GM19468 (cell line): ENCODE measurements around the gene HDGF.
"Not testable (repeated sequence)": the region's sequence is repeated elsewhere in the genome, so short reads cannot be mapped to it uniquely, and the experiment has no call there.

Source experiments
- ATAC-seq: cut with Tn5 transposase; IDR thresholded peaks from one replicate; pipeline ENCODE4 v1.9.1; 2021; ENCODE audit warnings: mild to moderate bottlenecking, moderate library complexity, moderate number of reproducible peaks; ENCODE audit not compliant: unreplicated experiment; ENCODE audit errors: extremely low read depth

Gene HDGF

GRCh38 chr1:156767879-156768604, 16.6 kb upstream of the HDGF start:
- no peak for ATAC-seq

GRCh38 chr1:156767101-156767878, 15.8 kb upstream of the HDGF start, which contains the start of gene PRCC:
Gene PRCC (plus strand): TSS chr1:156767535. CDS start chr1:156767772, 237 bp downstream.
- peak; percentile 82 for ATAC-seq

GRCh38 chr1:156766298-156767100, 15.0 kb upstream of the HDGF start:
- ATAC-seq: peak; percentile 5

DNA sequence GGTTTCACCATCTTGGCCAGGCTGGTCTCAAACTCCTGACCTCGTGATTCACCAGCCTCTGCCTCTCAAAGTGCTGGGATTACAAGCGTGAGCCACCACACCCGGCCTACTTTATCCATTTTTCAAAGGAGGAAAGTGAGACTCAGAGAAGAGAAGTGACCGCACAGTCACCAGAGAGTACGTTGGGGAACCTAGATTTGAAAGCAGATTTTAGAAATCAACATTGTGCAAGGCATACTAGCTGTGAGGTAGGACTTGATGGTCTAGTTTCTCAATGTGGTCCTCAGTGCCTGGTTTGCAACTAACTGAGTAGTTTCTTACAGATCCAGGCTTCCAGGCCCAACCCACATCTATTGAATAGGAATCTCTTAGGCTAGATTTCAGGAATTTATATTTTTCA, 14.2 kb upstream of the HDGF start:
- no peak for ATAC-seq

DNA sequence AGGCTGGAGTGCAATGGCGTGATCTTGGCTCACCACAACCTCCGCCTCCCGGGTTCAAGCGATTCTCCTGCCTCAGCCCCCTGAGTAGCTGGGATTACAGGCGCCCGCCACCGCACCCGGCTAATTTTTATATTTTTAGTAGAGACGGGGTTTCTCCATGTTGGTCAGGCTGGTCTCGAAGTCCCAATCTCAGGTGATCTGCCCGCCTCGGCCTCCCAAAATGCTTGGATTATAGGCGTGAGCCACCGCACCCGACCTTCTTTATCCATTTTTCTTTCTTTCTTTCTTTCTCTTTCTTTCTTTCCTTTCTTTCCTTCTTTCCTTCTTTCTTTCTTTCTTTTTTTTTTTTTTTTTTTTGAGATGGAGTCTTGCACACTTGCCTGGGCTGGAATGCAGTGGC, 13.7 kb upstream of the HDGF start:
- not testable (repeated sequence) for ATAC-seq

DNA sequence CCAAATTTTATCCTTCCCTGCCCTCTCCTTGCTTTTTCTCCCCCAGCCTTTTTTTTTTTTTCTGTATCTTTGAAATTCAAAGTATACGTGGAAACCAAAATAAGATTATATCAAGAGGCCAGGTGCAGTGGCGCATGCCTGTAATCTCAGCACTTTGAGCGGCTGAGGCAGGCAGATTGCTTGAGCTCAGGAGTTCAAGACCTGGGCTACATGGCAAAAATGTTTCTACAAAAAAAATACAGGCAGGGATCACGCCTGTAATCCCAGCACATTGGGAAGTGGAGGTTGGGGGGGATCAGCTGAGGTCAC, 9.3 kb upstream of the HDGF start:
- no peak for ATAC-seq

DNA sequence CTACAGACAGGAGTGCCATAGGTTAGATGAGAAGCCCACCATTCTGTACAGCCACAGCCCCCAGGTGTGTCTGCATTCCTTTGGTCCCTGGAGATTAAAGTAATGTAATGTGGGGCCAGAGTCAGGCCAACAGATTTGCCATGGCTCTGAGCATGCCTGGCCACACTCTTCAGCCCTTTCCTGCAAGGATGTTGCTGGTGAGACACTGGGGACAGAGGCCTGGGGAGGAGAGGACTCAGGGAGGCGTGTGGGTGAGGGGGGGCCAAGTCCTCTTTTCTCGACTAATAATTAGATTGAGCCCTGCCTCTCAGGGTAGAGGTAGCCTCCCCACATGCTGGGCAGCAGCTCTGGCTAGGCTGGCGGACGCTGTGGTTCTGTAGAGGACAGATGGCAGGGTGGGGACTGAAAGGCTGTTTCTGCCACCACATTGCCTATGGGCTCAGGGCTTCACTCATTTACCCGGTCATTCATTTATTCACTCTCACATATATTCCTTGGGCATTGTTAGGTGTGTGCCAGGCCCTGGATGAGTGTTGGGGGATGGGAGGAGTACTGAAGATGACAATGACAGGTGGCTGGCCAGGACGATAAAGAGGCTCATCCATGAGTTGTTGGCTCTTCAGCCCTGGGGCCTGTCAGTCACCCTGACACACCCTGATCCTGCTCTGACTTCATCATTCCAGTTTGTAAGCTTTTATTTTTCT, 8.8 kb upstream of the HDGF start:
- no peak for ATAC-seq

DNA sequence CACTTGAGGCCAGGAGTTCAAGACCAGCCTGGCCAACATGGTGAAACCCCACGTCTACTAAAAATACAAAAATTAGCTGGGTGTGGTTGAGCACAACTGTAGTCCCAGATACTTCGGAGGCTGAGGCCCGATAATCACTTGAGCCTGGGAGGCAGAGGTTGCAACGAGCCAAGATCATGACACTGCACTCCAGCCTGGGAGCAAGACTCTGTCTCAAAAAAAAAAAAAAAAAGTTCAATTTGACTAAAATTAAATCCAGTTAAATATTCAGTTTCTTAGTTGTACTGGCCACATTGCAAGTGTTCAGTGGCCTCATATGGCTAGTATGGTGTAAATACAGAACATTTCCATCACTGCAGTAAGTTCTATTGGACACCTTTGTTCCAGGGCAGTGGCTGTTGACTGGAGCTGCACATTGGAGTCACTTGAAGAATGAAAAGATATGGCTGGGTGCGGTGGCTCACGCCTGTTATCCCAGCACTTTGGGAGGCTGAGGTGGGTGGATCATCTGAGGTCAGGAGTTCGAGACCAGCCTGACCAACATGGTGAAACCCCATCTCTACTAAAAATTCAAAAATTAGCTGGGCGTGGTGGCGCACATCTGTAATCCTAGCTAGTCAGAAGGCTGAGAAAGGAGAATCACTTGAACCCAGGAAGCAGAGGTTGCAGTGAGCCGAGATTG, 6.2 kb upstream of the HDGF start:
- ATAC-seq: not testable (repeated sequence)

DNA sequence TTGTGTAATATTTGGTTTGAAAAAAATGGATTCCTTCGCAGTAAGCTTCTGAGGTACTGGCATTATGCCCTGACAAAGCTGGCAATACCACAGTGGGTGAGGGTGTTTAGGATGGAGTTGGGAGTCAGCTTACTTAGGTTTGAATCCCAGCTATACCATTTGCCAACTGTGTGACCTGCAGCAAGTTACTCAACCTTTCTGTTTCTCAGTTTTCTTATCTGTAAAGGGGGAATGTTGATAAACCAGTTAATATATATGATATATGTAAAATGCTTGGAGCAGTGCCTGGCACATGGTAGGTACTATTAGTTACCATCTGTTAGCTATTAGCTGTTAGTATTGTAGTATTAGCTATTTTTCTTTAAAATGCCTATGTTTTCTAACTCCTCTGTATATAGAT, 4.9 kb upstream of the HDGF start:
- no peak for ATAC-seq

GRCh38 chr1:156755527-156755950, 4.1 kb upstream of the HDGF start:
- no peak for ATAC-seq

DNA sequence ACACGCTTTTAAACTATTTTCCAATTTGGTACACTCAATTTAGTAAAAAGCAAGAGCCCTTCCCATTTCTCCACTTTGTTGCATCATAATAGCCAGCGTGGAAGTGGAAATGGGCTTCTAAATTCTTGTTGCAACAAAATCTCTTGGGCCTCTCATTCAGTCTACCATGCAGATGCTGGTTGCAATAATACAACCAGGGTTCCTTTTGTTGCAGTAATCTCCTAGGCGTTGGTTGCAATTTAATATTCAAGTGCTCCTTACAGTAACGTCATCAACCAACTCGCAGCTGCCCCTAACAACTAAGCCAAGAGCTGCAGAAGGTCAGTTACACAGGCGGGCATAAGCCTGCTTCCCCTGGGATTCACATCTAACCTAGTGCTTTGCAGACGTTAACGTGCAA, 2.7 kb upstream of the HDGF start:
- no peak for ATAC-seq

DNA sequence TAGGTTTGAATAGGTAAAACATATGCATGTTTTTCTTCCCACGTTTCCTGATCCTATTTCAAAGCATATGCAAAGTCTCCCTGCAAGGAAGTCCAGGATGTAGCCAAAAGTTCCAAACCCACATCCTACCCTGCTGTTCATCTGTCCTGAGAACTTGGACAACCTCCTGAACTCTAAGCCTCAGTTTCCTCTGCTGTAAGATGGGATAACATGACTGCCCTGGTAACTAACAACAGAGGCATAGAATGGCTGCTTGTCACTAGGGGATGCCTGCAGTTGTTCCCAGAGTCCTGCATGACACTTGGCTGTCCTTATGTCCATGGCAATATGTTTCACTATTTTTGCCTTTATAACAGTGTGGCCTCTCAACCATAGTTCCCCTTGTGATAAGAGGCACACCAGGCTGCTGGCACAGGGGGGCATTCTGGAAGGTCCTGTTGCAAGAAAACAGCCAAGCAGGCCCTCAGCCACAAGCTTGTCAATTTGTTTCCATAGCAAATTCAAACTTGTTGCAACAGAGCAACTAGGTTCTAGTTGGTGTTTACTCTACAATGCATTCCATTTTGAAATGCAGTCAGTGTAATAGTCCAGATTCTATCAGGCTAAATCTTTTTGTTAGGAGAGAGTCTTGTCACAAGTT, 1.5 kb upstream of the HDGF start:
- ATAC-seq: no peak

DNA sequence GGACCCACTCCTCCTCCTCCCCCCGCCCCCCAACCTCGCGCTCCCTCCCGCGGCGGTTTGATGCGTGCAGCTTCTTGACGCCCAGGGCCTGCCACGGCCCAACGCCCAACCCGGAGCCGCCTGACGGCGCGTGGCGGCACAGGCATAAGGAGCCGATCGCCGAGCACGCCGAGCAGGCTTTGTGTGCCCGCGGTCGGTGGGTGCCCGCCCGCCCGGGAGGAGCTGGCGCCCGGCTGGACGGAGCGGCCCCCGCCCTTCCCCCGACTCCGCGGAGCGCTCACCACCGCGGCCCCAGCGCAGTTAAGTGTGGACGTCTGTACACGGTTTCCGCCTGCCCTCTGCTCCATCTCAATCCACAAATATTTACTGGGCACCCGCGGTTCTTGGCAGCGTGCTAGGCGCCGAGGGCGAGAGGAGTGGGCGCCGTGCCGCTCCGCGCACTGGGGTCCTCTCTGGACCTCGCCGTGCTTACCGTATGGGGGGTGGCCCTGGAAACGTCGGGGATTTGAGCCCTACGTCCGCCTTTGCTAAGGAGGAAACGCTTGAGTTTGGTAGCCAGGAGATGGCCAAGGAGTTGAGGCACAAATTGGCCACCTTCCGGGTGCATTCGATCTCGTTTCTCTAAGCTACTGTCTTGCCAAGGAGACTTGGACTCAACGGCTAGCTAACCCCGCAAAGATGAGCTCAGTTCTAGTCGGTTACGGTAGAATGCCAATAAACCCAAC, 444 bp upstream of the HDGF start:
- ATAC-seq: peak; percentile 69

- no peak for ATAC-seq
Measured at GRCh38 chr1:156750711-156751450, 594 bp downstream of the HDGF start.

DNA sequence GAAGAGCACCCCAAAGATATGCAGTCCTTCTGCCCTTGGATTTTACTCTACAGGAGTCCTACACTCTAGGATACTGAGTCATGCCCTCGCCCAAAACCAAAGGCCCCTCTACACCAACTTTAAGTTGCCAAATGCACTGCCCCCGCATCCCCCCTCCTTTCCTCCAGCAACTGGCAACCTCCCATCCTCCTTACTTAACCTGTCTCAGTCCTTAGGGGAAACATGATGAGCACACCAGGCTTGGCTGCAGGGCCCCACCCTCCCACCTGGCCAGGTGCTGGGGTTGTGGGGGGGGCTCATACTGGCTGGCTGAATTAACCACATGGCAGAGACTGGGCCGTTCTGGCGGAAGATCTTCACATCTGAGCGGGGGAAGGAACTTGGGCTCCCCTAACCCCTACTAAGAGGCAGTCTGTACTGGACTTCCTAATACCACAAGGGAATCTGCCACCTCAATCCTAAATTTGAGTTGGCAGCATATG, 1.2 kb downstream of the HDGF start:
- no peak for ATAC-seq

DNA sequence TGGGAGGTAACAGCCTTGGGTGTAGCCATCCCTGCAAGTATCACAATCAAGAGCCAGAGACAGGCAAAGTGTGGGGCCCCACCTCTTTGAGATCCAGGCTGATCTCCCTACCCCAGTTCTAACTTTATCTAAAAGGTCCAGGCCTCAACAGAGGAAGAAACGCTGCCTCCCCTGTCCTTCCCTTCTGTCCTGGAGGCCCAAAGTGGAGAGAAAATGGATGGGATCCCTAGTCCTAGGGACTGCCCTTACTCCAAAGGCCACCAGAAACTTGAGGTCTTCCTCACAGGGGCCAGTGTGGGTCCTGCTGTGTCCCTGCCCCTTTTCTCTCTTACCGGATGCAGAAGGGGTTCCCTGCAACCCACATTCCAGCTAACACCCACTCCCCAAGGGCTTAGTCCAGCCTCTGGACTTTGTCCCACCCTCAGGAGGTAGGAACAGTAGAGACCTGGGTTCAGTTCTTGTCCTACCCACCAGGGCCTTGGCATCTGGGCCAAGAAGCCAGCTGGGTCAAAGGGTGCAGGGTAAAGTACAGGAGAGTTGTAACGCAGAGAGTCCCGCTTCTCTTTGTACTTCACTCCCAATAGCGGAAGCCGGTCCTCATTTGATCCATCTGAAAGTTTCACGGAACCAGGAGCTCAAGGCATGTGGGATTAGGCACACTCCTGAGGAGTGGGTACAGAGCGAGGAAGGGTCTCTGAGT, 1.9 kb downstream of the HDGF start:
- no peak for ATAC-seq

- no peak for ATAC-seq
Measured at GRCh38 chr1:156748670-156749418, 2.6 kb downstream of the HDGF start.
